HEK293 (cell line): ENCODE results near the gene LNP1.
A peak's percentile ranks its signal among the peaks of the same experiment; 100 is the strongest.

Source experiments
- CTCF ChIA-PET: fragments of 350-600 bp; formaldehyde crosslinking; extraction: SDS; loops from one replicate; lab custom pipeline; 2021; ENCODE audit warnings: antibody characterized with exemption; lab: Yijun Ruan, JAX
- POLR2A ChIA-PET: fragments of 300-600 bp; formaldehyde crosslinking; extraction: SDS; loops from one replicate; lab custom pipeline; 2020; ENCODE audit warnings: antibody characterized with exemption, inconsistent platforms; lab: Yijun Ruan, JAX
- H3K27ac ChIP-seq: fragments of 200-500 bp; sonication (Bioruptor generic); 2 replicates; pipeline ENCODE4 v1.5.1; 2014; ENCODE audit warnings: low read depth, low read length, control low read depth, inconsistent platforms; ENCODE audit errors: extremely low read depth
- H3K36me3 ChIP-seq, 2 experiments: fragments of 200-500 bp in 1 of 2; sonication (Bioruptor generic) in 1 of 2; 1 replicate in 1 of 2; 2 replicates in 1 of 2; pipeline ENCODE4 v1.5.1; 2014 to 2017; ENCODE audit warnings: inconsistent platforms in 2 of 2, low read length in 2 of 2; ENCODE audit not compliant: control insufficient read depth in 2 of 2, insufficient read depth in 1 of 2
- H3K4me1 ChIP-seq: fragments of 200-500 bp; sonication (Bioruptor generic); 2 replicates; pipeline ENCODE4 v1.5.1; 2014; ENCODE audit warnings: mild to moderate bottlenecking, low read length, inconsistent platforms; ENCODE audit not compliant: control insufficient read depth, insufficient read depth
- H3K4me3 ChIP-seq: 2 replicates; pipeline ENCODE4 v1.5.1; 2011; ENCODE audit warnings: low read depth, mild to moderate bottlenecking, control low read depth, low read length, moderate library complexity
- H3K9me3 ChIP-seq: fragments of 200-500 bp; sonication (Bioruptor generic); 2 replicates; pipeline ENCODE4 v1.5.1; 2014; ENCODE audit warnings: low read depth, low read length, inconsistent platforms; ENCODE audit not compliant: control insufficient read depth, insufficient read depth
- FEZF1 ChIP-seq: fragments of 450-650 bp; formaldehyde crosslinking; IDR thresholded peaks from 2 replicates; pipeline ENCODE4 v1.5.1; 2016; ENCODE audit warnings: missing biosample characterization, missing genetic modification characterization
- KLF8 ChIP-seq: fragments of 450-650 bp; formaldehyde crosslinking; IDR thresholded peaks from 2 replicates; pipeline ENCODE4 v1.5.1; 2016; ENCODE audit warnings: missing biosample characterization, missing genetic modification characterization
- KLF9 ChIP-seq: fragments of 450-650 bp; formaldehyde crosslinking; IDR thresholded peaks from 2 replicates; pipeline ENCODE4 v1.5.1; 2016; ENCODE audit warnings: missing biosample characterization, missing genetic modification characterization, low read depth
- MYNN ChIP-seq: fragments of 450-650 bp; formaldehyde crosslinking; IDR thresholded peaks from 2 replicates; pipeline ENCODE4 v1.5.1; 2016; ENCODE audit warnings: missing biosample characterization, missing genetic modification characterization, borderline replicate concordance
- RBAK ChIP-seq: fragments of 450-650 bp; formaldehyde crosslinking; IDR thresholded peaks from 2 replicates; pipeline ENCODE4 v1.5.1; 2016; ENCODE audit warnings: missing biosample characterization, missing genetic modification characterization
- ZBTB48 ChIP-seq: fragments of 450-650 bp; formaldehyde crosslinking; IDR thresholded peaks from 2 replicates; pipeline ENCODE4 v1.5.1; 2016; ENCODE audit warnings: missing biosample characterization, missing genetic modification characterization
- ZEB2 ChIP-seq: fragments of 450-650 bp; formaldehyde crosslinking; IDR thresholded peaks from 2 replicates; pipeline ENCODE4 v1.5.1; 2016; ENCODE audit warnings: missing biosample characterization, missing genetic modification characterization
- ZFP41 ChIP-seq: fragments of 450-650 bp; formaldehyde crosslinking; IDR thresholded peaks from 2 replicates; pipeline ENCODE4 v1.5.1; 2016; ENCODE audit warnings: missing biosample characterization, missing genetic modification characterization, borderline replicate concordance
- ZIC2 ChIP-seq: fragments of 450-650 bp; formaldehyde crosslinking; IDR thresholded peaks from 2 replicates; pipeline ENCODE4 v1.5.1; 2016; ENCODE audit warnings: missing biosample characterization, missing genetic modification characterization
- ZNF146 ChIP-seq: fragments of 450-650 bp; formaldehyde crosslinking; IDR thresholded peaks from 2 replicates; pipeline ENCODE4 v1.5.1; 2016; ENCODE audit warnings: missing biosample characterization, missing genetic modification characterization
- ZNF155 ChIP-seq: fragments of 450-650 bp; formaldehyde crosslinking; IDR thresholded peaks from 2 replicates; pipeline ENCODE4 v1.5.1; 2016; ENCODE audit warnings: missing biosample characterization, missing genetic modification characterization
- ZNF24 ChIP-seq: fragments of 450-650 bp; formaldehyde crosslinking; IDR thresholded peaks from 2 replicates; pipeline ENCODE4 v1.5.1; 2016; ENCODE audit warnings: missing biosample characterization, missing genetic modification characterization
- ZNF335 ChIP-seq: fragments of 450-650 bp; formaldehyde crosslinking; conservative IDR thresholded peaks from 2 replicates; pipeline ENCODE4 v1.5.1; 2016; ENCODE audit warnings: missing biosample characterization, missing genetic modification characterization
- ZNF350 ChIP-seq: fragments of 450-650 bp; formaldehyde crosslinking; IDR thresholded peaks from 2 replicates; pipeline ENCODE4 v1.5.0; 2017; ENCODE audit warnings: missing biosample characterization, mild to moderate bottlenecking, missing genetic modification characterization
- ZNF391 ChIP-seq: fragments of 450-650 bp; formaldehyde crosslinking; IDR thresholded peaks from 2 replicates; pipeline ENCODE4 v1.5.1; 2016; ENCODE audit warnings: low read depth, missing biosample characterization, missing genetic modification characterization, borderline replicate concordance
- ZNF48 ChIP-seq: fragments of 450-650 bp; formaldehyde crosslinking; IDR thresholded peaks from 2 replicates; pipeline ENCODE4 v1.5.1; 2016; ENCODE audit warnings: missing biosample characterization, missing genetic modification characterization
- ZNF501 ChIP-seq: fragments of 450-650 bp; formaldehyde crosslinking; IDR thresholded peaks from 2 replicates; pipeline ENCODE4 v1.5.1; 2016; ENCODE audit warnings: missing biosample characterization, missing genetic modification characterization
- ZNF549 ChIP-seq: fragments of 450-650 bp; IDR thresholded peaks from 2 replicates; pipeline ENCODE4 v1.5.1; 2018; ENCODE audit warnings: missing biosample characterization, missing genetic modification characterization, mild to moderate bottlenecking, inconsistent platforms, moderate library complexity
- ZNF571 ChIP-seq: fragments of 450-650 bp; formaldehyde crosslinking; IDR thresholded peaks from 2 replicates; pipeline ENCODE4 v1.5.0; 2017; ENCODE audit warnings: missing biosample characterization, missing genetic modification characterization
- ZNF600 ChIP-seq: fragments of 450-650 bp; formaldehyde crosslinking; IDR thresholded peaks from 2 replicates; pipeline ENCODE4 v1.5.1; 2016; ENCODE audit warnings: missing biosample characterization, missing genetic modification characterization
- ZNF624 ChIP-seq: fragments of 450-650 bp; formaldehyde crosslinking; IDR thresholded peaks from 2 replicates; pipeline ENCODE4 v1.5.1; 2017; ENCODE audit warnings: missing biosample characterization, missing genetic modification characterization
- ZNF658 ChIP-seq: fragments of 450-650 bp; formaldehyde crosslinking; IDR thresholded peaks from 2 replicates; pipeline ENCODE4; 2016; ENCODE audit warnings: missing biosample characterization, missing genetic modification characterization
- ZNF670 ChIP-seq: fragments of 450-650 bp; formaldehyde crosslinking; IDR thresholded peaks from 2 replicates; pipeline ENCODE4 v1.5.1; 2016; ENCODE audit warnings: missing biosample characterization, missing genetic modification characterization, low read depth
- ZNF704 ChIP-seq: fragments of 450-650 bp; formaldehyde crosslinking; IDR thresholded peaks from 2 replicates; pipeline ENCODE4 v1.5.1; 2016; ENCODE audit warnings: missing biosample characterization, missing genetic modification characterization
- ZNF768 ChIP-seq: fragments of 450-650 bp; formaldehyde crosslinking; IDR thresholded peaks from 2 replicates; pipeline ENCODE4 v1.5.1; 2018; ENCODE audit warnings: missing biosample characterization, mild to moderate bottlenecking, missing genetic modification characterization
- ZNF776 ChIP-seq: fragments of 450-650 bp; formaldehyde crosslinking; IDR thresholded peaks from 2 replicates; pipeline ENCODE4 v1.5.0; 2017; ENCODE audit warnings: missing biosample characterization, missing genetic modification characterization, borderline replicate concordance
- ZSCAN18 ChIP-seq: fragments of 450-650 bp; formaldehyde crosslinking; IDR thresholded peaks from 2 replicates; pipeline ENCODE4 v1.5.1; 2016; ENCODE audit warnings: missing biosample characterization, missing genetic modification characterization
- TF ChIP-seq, protein P1 (sequence below): fragments of 450-650 bp; formaldehyde crosslinking; IDR thresholded peaks from 2 replicates; pipeline ENCODE4 v1.5.1; 2017; ENCODE audit warnings: missing biosample characterization, missing genetic modification characterization

LNP1 gene

DNA sequence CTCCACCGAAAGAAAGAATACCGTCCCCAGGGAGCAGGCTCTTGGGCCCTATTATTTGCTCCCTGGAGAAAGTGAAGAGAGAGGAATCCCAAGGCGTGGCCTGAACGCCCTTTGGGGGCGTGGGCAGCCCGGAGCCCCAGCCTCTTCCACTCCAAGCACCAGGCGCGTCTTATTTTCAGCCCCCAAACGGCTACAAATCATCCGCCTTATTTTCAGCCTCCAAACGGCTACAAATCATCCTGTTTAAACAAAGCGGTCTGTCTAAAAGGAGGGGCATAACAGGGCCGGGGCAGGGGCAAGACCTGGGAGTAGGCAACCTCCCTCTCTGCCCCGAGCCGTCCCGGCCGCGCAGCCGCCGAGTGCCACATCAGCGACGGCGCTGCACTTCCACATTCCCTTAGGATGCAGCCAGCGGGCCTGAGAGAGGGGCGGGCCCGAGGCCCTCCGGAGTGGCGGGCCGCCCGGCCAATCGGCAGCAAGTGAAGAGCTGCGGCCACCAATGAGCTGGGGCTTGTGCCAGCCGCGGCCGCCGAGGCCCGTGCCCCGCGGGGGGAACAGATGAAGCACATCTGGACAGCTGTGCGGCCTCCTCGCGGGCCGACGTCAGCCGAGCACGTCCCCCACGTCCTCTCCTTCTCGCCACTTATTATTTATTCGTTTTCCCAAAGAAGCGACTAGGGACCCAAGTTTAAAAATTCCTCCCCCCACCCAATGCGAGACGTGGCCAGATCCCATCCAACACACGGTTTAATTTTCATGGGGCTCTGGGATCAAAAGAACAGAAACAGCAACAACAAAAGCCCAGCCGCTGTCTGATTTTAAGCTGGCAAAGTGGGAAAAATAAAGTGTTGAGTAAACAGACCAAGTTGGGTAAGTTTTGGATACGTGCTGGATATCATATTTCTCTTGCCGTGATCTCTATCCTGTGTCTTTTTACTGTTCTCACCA, 91.0 kb downstream of the LNP1 start, which contains the start of gene TMEM45A (continued):
- no peak for TF ChIP-seq MYNN (tag by site-specific recombination)
- TF ChIP-seq ZNF391 (tag by site-specific recombination), result no peak
- no peak for TF ChIP-seq ZNF24 (tag by site-specific recombination)
- TF ChIP-seq ZNF501 (tag by site-specific recombination), result peak; percentile 51; the same call in 1 of the 2 replicates
- TF ChIP-seq ZNF658 (tag by site-specific recombination), result no peak
- no peak for TF ChIP-seq ZNF48 (tag by site-specific recombination)
- no peak for TF ChIP-seq ZNF768
- no peak for TF ChIP-seq ZNF146 (tag by site-specific recombination)
- TF ChIP-seq ZNF571 (tag by site-specific recombination), result no peak
- TF ChIP-seq ZNF600 (tag by site-specific recombination), result peak; percentile 87
- TF ChIP-seq, protein P1, sequence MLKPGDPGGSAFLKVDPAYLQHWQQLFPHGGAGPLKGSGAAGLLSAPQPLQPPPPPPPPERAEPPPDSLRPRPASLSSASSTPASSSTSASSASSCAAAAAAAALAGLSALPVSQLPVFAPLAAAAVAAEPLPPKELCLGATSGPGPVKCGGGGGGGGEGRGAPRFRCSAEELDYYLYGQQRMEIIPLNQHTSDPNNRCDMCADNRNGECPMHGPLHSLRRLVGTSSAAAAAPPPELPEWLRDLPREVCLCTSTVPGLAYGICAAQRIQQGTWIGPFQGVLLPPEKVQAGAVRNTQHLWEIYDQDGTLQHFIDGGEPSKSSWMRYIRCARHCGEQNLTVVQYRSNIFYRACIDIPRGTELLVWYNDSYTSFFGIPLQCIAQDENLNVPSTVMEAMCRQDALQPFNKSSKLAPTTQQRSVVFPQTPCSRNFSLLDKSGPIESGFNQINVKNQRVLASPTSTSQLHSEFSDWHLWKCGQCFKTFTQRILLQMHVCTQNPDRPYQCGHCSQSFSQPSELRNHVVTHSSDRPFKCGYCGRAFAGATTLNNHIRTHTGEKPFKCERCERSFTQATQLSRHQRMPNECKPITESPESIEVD (tag by site-specific recombination), result no peak
- TF ChIP-seq ZNF350 (tag by site-specific recombination), result no peak
- no peak for TF ChIP-seq ZNF670
- no peak for TF ChIP-seq ZNF776
- TF ChIP-seq KLF9, result peak; percentile 55; the same call in 1 of the 2 replicates
- no peak for TF ChIP-seq ZNF704 (tag by site-specific recombination)
- TF ChIP-seq ZEB2 (tag by site-specific recombination), result no peak
- no peak for TF ChIP-seq ZNF155 (tag by site-specific recombination)
- TF ChIP-seq ZIC2 (tag by site-specific recombination), result 0 out of 2 replicates have a peak, but pooled peaks have one; percentile 21
- TF ChIP-seq FEZF1 (tag by site-specific recombination), result no peak
- TF ChIP-seq ZBTB48 (tag by site-specific recombination), result peak; percentile 91

DNA sequence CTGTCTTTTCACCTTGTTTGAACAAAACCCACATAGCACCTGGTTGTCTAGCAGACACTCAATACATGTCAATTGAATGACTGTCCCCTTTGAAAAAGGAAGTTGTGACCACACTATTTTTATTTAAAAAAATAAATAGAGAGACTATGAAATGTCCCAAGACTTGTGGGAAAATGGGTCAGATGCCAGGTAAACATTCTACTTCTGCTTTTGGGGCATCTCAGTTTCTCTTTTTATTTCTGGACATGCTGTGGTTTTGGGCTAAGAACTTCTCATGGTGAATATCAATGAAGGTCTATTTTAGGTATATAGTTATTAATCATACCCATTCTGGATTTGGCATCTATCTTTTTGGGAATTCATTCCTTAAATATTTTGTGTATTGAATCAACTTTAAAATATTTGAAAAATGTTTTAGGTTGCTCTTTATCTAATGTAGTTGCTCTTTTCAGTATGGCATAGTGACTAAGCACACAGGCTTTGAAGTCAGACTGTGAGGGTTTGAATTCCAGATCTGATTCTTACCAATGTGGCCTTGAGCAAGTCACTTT, 95.4 kb downstream of the LNP1 start:
- Histone ChIP-seq H3K4me1 (no peaks in the 10 kb centered on the region), H3K9me3 (no peaks in the 10 kb centered on the region), H3K36me3 (no peaks in the 10 kb centered on the region), H3K27ac (no peak overlapping the region), H3K4me3 (no peak overlapping the region)
- no peak for TF ChIP-seq ZNF24 (tag by site-specific recombination)
- no peak for TF ChIP-seq KLF8
- no peak for TF ChIP-seq ZNF335 (tag by site-specific recombination)
- no peak for TF ChIP-seq ZNF501 (tag by site-specific recombination)
- TF ChIP-seq RBAK (tag by site-specific recombination), result no peak
- TF ChIP-seq ZFP41, result no peak
- TF ChIP-seq ZSCAN18, result no peak
- no peak for TF ChIP-seq ZNF624 (tag by site-specific recombination)
- TF ChIP-seq ZNF549 (tag by site-specific recombination), result no peak
- ChIA-PET CTCF (interaction anchor here (0.5 to 0.6 kb wide), 2 partner anchors 95 to 167 kb away, joined by 3 read pairs; no protein-coding TSS in a partner anchor), POLR2A (no interaction called here)
